GM12872 (cell line): ENCODE data around the gene KIAA1328.

Experiments used
- TF ChIP-seq, protein P1 (sequence below): IDR thresholded peaks from 3 replicates; pipeline ENCODE4 v1.5.1; 2011; ENCODE audit warnings: low read depth, mild to moderate bottlenecking, low read length, moderate library complexity; ENCODE audit not compliant: insufficient read depth

KIAA1328 gene

DNA sequence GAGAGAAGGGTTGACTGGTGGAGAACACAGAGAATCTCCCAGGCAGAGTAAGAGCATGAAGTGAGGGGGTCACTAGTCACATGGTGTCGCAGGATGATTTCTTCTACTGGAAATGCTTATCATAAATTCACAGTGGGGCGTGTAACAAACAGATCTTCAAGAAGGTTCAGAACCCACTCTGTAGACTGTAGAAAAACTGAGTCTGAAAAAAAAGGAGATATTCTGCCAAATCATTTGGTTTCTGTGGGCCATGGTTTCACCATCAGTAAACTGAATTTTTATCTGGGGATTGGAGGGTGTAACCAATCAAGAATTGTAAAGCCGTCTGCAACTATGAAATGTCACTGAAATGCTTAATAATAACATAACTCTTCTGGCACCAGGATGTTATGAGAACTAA, 15.1 kb upstream of the KIAA1328 start:
- TF ChIP-seq, protein P1, sequence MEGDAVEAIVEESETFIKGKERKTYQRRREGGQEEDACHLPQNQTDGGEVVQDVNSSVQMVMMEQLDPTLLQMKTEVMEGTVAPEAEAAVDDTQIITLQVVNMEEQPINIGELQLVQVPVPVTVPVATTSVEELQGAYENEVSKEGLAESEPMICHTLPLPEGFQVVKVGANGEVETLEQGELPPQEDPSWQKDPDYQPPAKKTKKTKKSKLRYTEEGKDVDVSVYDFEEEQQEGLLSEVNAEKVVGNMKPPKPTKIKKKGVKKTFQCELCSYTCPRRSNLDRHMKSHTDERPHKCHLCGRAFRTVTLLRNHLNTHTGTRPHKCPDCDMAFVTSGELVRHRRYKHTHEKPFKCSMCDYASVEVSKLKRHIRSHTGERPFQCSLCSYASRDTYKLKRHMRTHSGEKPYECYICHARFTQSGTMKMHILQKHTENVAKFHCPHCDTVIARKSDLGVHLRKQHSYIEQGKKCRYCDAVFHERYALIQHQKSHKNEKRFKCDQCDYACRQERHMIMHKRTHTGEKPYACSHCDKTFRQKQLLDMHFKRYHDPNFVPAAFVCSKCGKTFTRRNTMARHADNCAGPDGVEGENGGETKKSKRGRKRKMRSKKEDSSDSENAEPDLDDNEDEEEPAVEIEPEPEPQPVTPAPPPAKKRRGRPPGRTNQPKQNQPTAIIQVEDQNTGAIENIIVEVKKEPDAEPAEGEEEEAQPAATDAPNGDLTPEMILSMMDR = no peak

- TF ChIP-seq, protein P1 = no peak
These were observed 13.9 kb upstream of the KIAA1328 start for GRCh38 chr18:36814994-36815393.

DNA sequence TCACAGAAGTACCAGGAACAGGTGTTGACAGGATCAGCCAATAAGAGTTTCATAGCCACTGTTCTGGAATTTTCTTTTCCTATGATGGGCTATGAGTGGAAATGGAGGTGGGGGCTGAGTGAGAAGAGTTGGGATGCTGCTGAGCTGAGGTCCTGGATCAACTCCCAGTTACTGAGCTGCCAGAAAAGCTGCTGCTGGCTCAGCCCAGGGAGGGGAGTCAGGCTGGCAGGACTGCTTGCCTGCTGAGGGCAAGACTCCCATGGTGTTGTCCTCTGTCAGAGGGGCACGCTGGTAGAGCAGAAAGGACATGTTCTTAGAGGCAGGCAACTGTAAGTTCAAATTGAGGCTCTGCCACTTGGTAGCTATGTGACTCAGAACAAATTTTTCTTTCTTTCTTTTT, 11.9 kb upstream of the KIAA1328 start:
- TF ChIP-seq, protein P1 = no peak

DNA sequence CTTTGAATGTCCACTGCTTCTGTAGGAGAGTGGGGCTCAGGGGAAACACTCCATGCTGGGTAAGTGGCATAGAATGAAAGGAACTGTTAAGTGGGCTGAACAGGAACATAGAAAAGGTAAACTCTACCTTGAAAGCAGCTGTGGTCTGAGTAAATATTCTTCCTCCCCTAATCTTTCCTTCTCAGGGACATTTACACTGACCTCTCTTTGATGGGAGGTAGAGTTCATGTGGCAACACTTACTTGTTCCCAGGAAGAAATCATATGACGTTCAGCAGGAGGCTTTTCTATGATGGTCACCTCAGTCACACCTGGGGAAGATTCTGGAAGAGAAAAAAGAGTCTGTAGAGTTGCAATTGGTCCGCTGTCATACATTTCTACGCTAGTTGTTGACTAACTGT, 10.3 kb upstream of the KIAA1328 start:
- TF ChIP-seq, protein P1 = no peak

- TF ChIP-seq, protein P1 = no peak
These were observed 9.3 kb upstream of the KIAA1328 start for GRCh38 chr18:36819621-36820020.

DNA sequence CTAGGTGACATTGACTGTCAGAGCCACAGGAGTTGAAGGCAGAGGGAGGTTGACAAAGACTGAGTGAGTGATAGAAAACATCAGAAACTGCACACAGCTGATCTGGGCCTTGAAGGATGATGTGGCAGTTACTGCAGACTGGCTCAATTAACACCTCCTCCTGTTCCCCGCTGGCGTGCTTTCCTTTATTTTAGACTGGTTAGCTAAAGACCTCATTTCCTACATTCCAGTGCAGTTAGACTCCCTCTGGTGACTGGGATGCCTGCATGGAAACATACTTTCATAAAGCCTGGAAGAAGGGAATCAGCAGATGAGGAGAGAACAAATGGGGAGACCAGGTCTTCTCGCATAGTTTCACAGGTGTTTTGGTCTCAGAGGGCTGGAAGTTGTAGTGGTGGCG, 7.2 kb upstream of the KIAA1328 start:
- TF ChIP-seq, protein P1 = no peak

DNA sequence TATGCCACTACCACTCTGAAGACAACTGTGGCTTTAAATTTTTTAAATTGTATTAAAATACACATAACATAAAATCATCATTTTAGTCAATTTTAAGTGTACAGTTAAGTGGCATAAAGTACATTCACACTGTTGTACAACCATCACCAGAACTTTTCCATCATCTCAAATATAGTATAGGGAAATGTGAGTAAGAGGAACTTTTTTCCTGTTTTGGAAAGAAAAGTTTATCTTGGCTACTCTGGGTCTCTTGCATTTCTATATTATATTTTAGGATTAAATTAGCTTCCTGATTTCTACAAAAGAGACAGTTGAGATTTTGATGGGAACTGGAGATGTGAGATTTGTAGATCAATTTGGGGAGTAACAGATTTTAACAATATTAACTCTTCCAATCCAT, 3.4 kb upstream of the KIAA1328 start:
- TF ChIP-seq, protein P1 = no peak

DNA sequence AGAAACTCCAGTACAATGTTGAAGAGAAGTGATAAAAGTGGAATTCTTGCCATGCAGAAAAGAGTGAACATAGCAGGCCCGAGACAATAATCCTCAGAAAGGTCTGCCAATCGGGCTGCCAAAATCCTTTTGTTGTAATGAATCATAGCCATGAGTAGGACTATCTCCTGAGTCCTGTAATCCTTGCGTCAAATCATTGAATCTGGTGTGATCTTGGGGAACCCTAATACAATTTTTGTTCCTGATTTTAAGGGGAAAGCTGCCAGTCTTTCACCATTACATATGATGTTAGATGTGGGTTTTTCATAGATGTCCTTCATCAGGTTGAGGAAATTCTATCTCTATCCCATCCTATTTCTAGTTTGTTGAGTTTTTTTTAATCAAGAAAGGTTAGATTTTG, 2.4 kb upstream of the KIAA1328 start:
- TF ChIP-seq, protein P1 = no peak
